Measurements from ENCODE around the gene IGSF3.

Gene IGSF3

GRCh38 chr1:116560704-116561490 is 106.6 kb downstream of the IGSF3 start:
- Mint-ChIP-seq H3K9me3 (peaks cover 15% of the 10 kb centered on the region), H3K27me3 (ENCODE audit: low read depth) (peaks cover 5% of the 10 kb centered on the region), H3K36me3 (ENCODE audit: low read depth) (peaks cover 24% of the 10 kb centered on the region), H3K4me1 (no peaks in the 10 kb centered on the region), H3K4me3 (no peak overlapping the region), H3K27ac (no peak overlapping the region)
- no peak for TF ChIP-seq CTCF (IDR thresholded peaks at IDR 0.05; ENCODE audit: unreplicated experiment in 3 of 3)

- peaks cover 12% of the 10 kb centered on the region for H3K9me3 Mint-ChIP-seq
- H3K27ac Mint-ChIP-seq, result no peak overlapping the region
- no peak overlapping the region for H3K4me3 Mint-ChIP-seq
- H3K27me3 Mint-ChIP-seq (ENCODE audit: low read depth), result no peaks in the 10 kb centered on the region
- TF ChIP-seq CTCF (IDR thresholded peaks at IDR 0.05; ENCODE audit: unreplicated experiment in 3 of 3), result no peak
- no peaks in the 10 kb centered on the region for H3K4me1 Mint-ChIP-seq
- peaks cover 16% of the 10 kb centered on the region for H3K36me3 Mint-ChIP-seq (ENCODE audit: low read depth)
Measured at GRCh38 chr1:116559304-116559761, 108.2 kb downstream of the IGSF3 start.

GRCh38 chr1:116558571-116558970 is 109.0 kb downstream of the IGSF3 start:
- no peak overlapping the region for H3K27ac Mint-ChIP-seq
- peaks cover 12% of the 10 kb centered on the region for H3K36me3 Mint-ChIP-seq (ENCODE audit: low read depth)
- no peak for TF ChIP-seq CTCF (IDR thresholded peaks at IDR 0.05; ENCODE audit: unreplicated experiment in 3 of 3)
- peaks cover 6% of the 10 kb centered on the region for H3K9me3 Mint-ChIP-seq
- H3K4me3 Mint-ChIP-seq, result no peak overlapping the region
- H3K4me1 Mint-ChIP-seq, result no peaks in the 10 kb centered on the region
- H3K27me3 Mint-ChIP-seq (ENCODE audit: low read depth), result no peaks in the 10 kb centered on the region

- no peaks in the 10 kb centered on the region for H3K4me1 Mint-ChIP-seq
- no peaks in the 10 kb centered on the region for H3K27me3 Mint-ChIP-seq (ENCODE audit: low read depth)
- peaks cover 9% of the 10 kb centered on the region for H3K36me3 Mint-ChIP-seq (ENCODE audit: low read depth)
- TF ChIP-seq CTCF (IDR thresholded peaks at IDR 0.05; ENCODE audit: unreplicated experiment in 3 of 3), result no peak
- H3K4me3 Mint-ChIP-seq, result no peak overlapping the region
- no peak overlapping the region for H3K27ac Mint-ChIP-seq
- peaks cover 4% of the 10 kb centered on the region for H3K9me3 Mint-ChIP-seq
Measured at GRCh38 chr1:116558140-116558549, 109.4 kb downstream of the IGSF3 start.

- H3K4me1 Mint-ChIP-seq, result no peaks in the 10 kb centered on the region
- no peak overlapping the region for H3K4me3 Mint-ChIP-seq
- no peaks in the 10 kb centered on the region for H3K27me3 Mint-ChIP-seq (ENCODE audit: low read depth)
- no peak for TF ChIP-seq CTCF (IDR thresholded peaks at IDR 0.05; ENCODE audit: unreplicated experiment in 3 of 3)
- peaks cover 2% of the 10 kb centered on the region for H3K9me3 Mint-ChIP-seq
- no peak overlapping the region for H3K27ac Mint-ChIP-seq
- peaks cover 2% of the 10 kb centered on the region for H3K36me3 Mint-ChIP-seq (ENCODE audit: low read depth)
Measured at GRCh38 chr1:116557323-116557878, 110.1 kb downstream of the IGSF3 start.

Measured in nephron (organoid).